ENCODE measurements around the gene PHF21A. TPM values are rescaled to one million over a fixed set of nuclear protein-coding genes. Genes with fewer than 3 reads are reported as not detected.
A peak's percentile ranks its signal among the peaks of the same experiment; 100 is the strongest.

PHF21A gene
- total and polyA plus RNA-seq, 2 of the 8 experiments (the other 6 are each of a cell fraction or from before 2014, with no cell fraction given), result 17.6 to 40.3 TPM

DNA sequence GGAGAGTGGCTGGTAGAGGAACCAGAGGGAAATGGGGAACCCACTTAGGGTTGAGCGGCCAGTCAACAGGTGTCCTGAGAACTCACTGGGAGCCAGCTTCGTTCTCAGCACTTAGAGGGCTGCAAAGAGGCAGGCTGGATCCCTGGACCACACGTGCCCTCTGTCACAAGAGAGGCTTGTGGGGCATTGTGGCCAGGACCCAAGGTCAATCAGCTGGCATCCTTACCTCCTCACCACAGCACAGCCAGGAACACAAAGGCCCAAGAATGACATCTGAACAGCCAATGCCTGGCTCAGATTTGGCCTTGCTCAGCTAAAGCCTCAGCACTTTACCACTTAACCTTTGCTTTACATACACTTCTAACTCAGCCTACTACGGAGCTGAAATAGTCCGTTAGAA, 228.4 kb downstream of the PHF21A start:
- Histone ChIP-seq H3K9ac (replicated peaks in 1 of 4; ENCODE audit: extremely low read depth in 1 of 4, low read depth in 3 of 4, low read length in 3 of 4) (0 out of 7 replicates have a peak overlapping the region, but pooled peaks of 1 of the 4 experiments have one; percentile 12), H3K23ac (ENCODE audit: insufficient read length) (no peak overlapping the region), H3K79me1 (ENCODE audit: low read depth, low read length) (no peaks in the 10 kb centered on the region; the same call in 1 of the 2 replicates), H2BK5ac (ENCODE audit: low read depth, low read length) (peak overlapping the region; percentile 66; the same call in 1 of the 2 replicates), H3K14ac (ENCODE audit: insufficient read length) (no peak overlapping the region), H4K5ac (ENCODE audit: insufficient read length, low read depth, low read length) (no peak overlapping the region), H2BK120ac (replicated peaks; ENCODE audit: low read depth, low read length) (no peak overlapping the region), H2BK20ac (ENCODE audit: low read length) (no peak overlapping the region), H2BK15ac (ENCODE audit: low read length) (0 out of 2 replicates have a peak overlapping the region, but pooled peaks have one; percentile 61), H3K9me3 (ENCODE audit: insufficient read depth in 2 of 2, low read depth in 1 of 2, low read length in 1 of 2) (no peaks in the 10 kb centered on the region), H2BK12ac (ENCODE audit: low read depth, low read length) (no peak overlapping the region), H3K79me2 (ENCODE audit: control insufficient read depth in 1 of 2, insufficient read depth in 2 of 2, low read length in 2 of 2) (no peaks in the 10 kb centered on the region; a peak in 1 of 4 replicates), H4K20me1 (replicated peaks in 1 of 2; ENCODE audit: control insufficient read depth in 1 of 2, insufficient read depth in 2 of 2, low read length in 2 of 2) (peaks cover 0 to 9% of the 10 kb centered on the region in 2 experiments), H4K8ac (ENCODE audit: extremely low read depth, insufficient read depth, low read length) (no peak overlapping the region), H2AK5ac (ENCODE audit: low read depth, low read length) (no peak overlapping the region), H3K27ac (ENCODE audit: low read depth, low read length) (0 out of 2 replicates have a peak overlapping the region, but pooled peaks have one; percentile 34), H3K4ac (replicated peaks; ENCODE audit: insufficient read length, low read depth, low read length) (no peak overlapping the region), H2AFZ (ENCODE audit: low read length) (no peak overlapping the region), H3K27me3 (replicated peaks in 1 of 4; ENCODE audit: control insufficient read depth in 3 of 4, extremely low read depth in 1 of 4, insufficient read depth in 3 of 4, low read length in 3 of 4) (no peaks in the 10 kb centered on the region), H3K4me3 (ENCODE audit: extremely low read depth in 1 of 4, insufficient read depth in 2 of 4, low read depth in 3 of 4, low read length in 4 of 4) (no peak overlapping the region), H3K4me2 (ENCODE audit: insufficient read depth in 1 of 2, low read depth in 2 of 2, low read length in 2 of 2) (no peak overlapping the region), H3K23me2 (ENCODE audit: low read depth, low read length) (no peaks in the 10 kb centered on the region), H3K4me1 (replicated peaks in 1 of 4; ENCODE audit: control insufficient read depth in 3 of 4, insufficient read depth in 4 of 4, low read length in 3 of 4) (peaks cover 0 to 18% (median 15%) of the 10 kb centered on the region in 4 experiments; a peak in 6 of 7 replicates), H3K18ac (ENCODE audit: extremely low read depth, low read length) (peak overlapping the region; percentile 19; the same call in 1 of the 2 replicates), H4K91ac (replicated peaks; ENCODE audit: insufficient read length, low read length) (no peak overlapping the region), H3K56ac (replicated peaks; ENCODE audit: insufficient read length, low read depth, low read length) (no peak overlapping the region), H3K36me3 (ENCODE audit: control insufficient read depth in 2 of 4, insufficient read depth in 4 of 4, low read length in 3 of 4) (no peaks in the 10 kb centered on the region)
- WGBS, 2 experiments (ENCODE audit: extremely low coverage in 1 of 2, insufficient coverage in 1 of 2, insufficient read length in 1 of 2, insufficient replicate concordance in 2 of 2, low coverage in 1 of 2, low lambda C conversion rate in 2 of 2, missing lambda C conversion rate in 1 of 2), result 80% methylated on average over 5 of the region's 5 CpGs; no CpG with 5 or more reads in 1 of the 2 experiments
- ChIA-PET CTCF (ENCODE audit: partially characterized antibody) (interaction anchor here (0.8 to 7.7 kb wide), 8 partner anchors 9 to 114 kb away, joined by 3 to 69 read pairs (median 4); partner anchors contain the start of gene CRY2), POLR2A (ENCODE audit: partially characterized antibody) (interaction anchor here (0.8 to 1.2 kb wide), 2 partner anchors 8 to 10 kb away, joined by 3 read pairs; no protein-coding TSS in a partner anchor)
- FAIRE-seq, result no peak
- DNase-seq (ENCODE audit: low read depth in 1 of 2, low spot score in 2 of 2), result no peak
- TF ChIP-seq TBP (IDR thresholded peaks at IDR 0.05; ENCODE audit: low read depth, low read length) (no peak), CHD2 (IDR thresholded peaks at IDR 0.05; ENCODE audit: low read length) (no peak), TEAD4 (IDR thresholded peaks at IDR 0.05; ENCODE audit: low read depth, low read length) (no peak), HDAC2 (IDR thresholded peaks at IDR 0.05; ENCODE audit: borderline replicate concordance in 1 of 2, low read depth in 2 of 2, low read length in 2 of 2) (no peak), KDM1A (IDR thresholded peaks at IDR 0.05; ENCODE audit: borderline replicate concordance, low read length) (no peak), BCL11A (IDR thresholded peaks at IDR 0.05; ENCODE audit: low read depth in 2 of 2, low read length in 2 of 2) (no peak), SAP30 (IDR thresholded peaks at IDR 0.05; ENCODE audit: insufficient read depth, insufficient replicate concordance, low read length) (no peak), TCF12 (IDR thresholded peaks at IDR 0.05; ENCODE audit: low read depth, low read length) (no peak), PHF8 (conservative IDR thresholded peaks at IDR 0.05; ENCODE audit: low read depth, low read length) (no peak), EGR1 (IDR thresholded peaks at IDR 0.05; ENCODE audit: borderline replicate concordance, low read depth, low read length) (no peak)
- TF ChIP-seq, protein P1, sequence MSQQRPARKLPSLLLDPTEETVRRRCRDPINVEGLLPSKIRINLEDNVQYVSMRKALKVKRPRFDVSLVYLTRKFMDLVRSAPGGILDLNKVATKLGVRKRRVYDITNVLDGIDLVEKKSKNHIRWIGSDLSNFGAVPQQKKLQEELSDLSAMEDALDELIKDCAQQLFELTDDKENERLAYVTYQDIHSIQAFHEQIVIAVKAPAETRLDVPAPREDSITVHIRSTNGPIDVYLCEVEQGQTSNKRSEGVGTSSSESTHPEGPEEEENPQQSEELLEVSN (IDR thresholded peaks at IDR 0.05), result no peak
- TF ChIP-seq, protein P2, sequence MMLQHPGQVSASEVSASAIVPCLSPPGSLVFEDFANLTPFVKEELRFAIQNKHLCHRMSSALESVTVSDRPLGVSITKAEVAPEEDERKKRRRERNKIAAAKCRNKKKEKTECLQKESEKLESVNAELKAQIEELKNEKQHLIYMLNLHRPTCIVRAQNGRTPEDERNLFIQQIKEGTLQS (IDR thresholded peaks at IDR 0.05; ENCODE audit: insufficient read depth, low read depth, low read length), result no peak
